Heart left ventricle (tissue), 16 donors: ENCODE measurements around the gene CMKLR1. TPM values are rescaled to one million over a fixed set of nuclear protein-coding genes. Genes with fewer than 3 reads are reported as not detected.

ENCODE experiments used
- ATAC-seq, 4 donors: fragments of 200-7000 bp; cut with Tn5 transposase; one replicate each; pipeline ENCODE4 v1.9.1; 2020 to 2022; ENCODE audit warnings: moderate library complexity in 4 of 4, mild to moderate bottlenecking in 3 of 4, moderate number of reproducible peaks in 1 of 4
- DNase-seq, 5 donors: peaks; one replicate each; pipeline ENCODE4 v3.0.0-alpha.2; 2020
- H3K27ac ChIP-seq, 12 donors: fragments of 200-600 bp; sonication (generic) in 4 of 12; one replicate each; pipeline versions ENCODE4 v1.5.0 to v1.8.0; 2016 to 2022; ENCODE audit warnings: mild to moderate bottlenecking in 2 of 12
- H3K27me3 ChIP-seq, 9 donors: fragments of 200-600 bp; sonication (generic) in 2 of 9; one replicate each; pipeline versions ENCODE4 v1.5.1 to v1.8.0; 2016 to 2022; ENCODE audit warnings: mild to moderate bottlenecking in 3 of 9
- H3K36me3 ChIP-seq, 9 donors: fragments of 200-600 bp; sonication (generic) in 2 of 9; one replicate each; pipeline versions ENCODE4 v1.5.0 to v1.8.0; 2018 to 2022; ENCODE audit warnings: mild to moderate bottlenecking in 2 of 9
- H3K4me1 ChIP-seq, 12 donors: fragments of 200-600 bp; sonication (generic) in 4 of 12; one replicate each; pipeline versions ENCODE4 v1.5.0 to v1.8.0; 2016 to 2022; ENCODE audit warnings: mild to moderate bottlenecking in 3 of 12
- H3K4me3 ChIP-seq, 12 donors: fragments of 200-600 bp; sonication (generic) in 4 of 12; one replicate each; pipeline versions ENCODE4 v1.5.0 to v1.8.0; 2017 to 2022; ENCODE audit warnings: mild to moderate bottlenecking in 9 of 12, moderate library complexity in 4 of 12
- H3K9me3 ChIP-seq, 12 donors: fragments of 200-600 bp; sonication (generic) in 4 of 12; one replicate each; pipeline versions ENCODE4 v1.5.0 to v1.8.0; 2016 to 2022; ENCODE audit warnings: mild to moderate bottlenecking in 1 of 12
- CTCF ChIP-seq, 12 donors: fragments of 200-600 bp; sonication (generic) in 4 of 12; IDR thresholded peaks; one replicate each; pipeline versions ENCODE4 v1.5.0 to v1.8.0; 2018 to 2022; ENCODE audit warnings: antibody characterized with exemption in 12 of 12, mild to moderate bottlenecking in 5 of 12
- POLR2A ChIP-seq, 2 donors: fragments of 450-650 bp; IDR thresholded peaks; one replicate each; pipeline ENCODE4 v1.6.1; 2017; ENCODE audit warnings: antibody characterized with exemption in 2 of 2, mild to moderate bottlenecking in 2 of 2, moderate library complexity in 2 of 2
- WGBS, 4 donors: extraction: QIAGEN DNeasy Blood & Tissue Kit in 2 of 4; methylation state at CpG; one replicate each; pipeline versions ENCODE4 v1.1.5 to v1.1.7; 2013 to 2018; 5-methylcytosine and 5-hydroxymethylcytosine counted together
- intact Hi-C, 10 donors: fragments of 100-400 bp; cut with DNase I; formaldehyde crosslinking; loops; one replicate each; pipeline versions ENCODE4 v1.11.1 to v1.14.2; 2022
- polyA plus RNA-seq, 2 donors: library from polyadenylated mRNA; stranded (reverse); fragments of 200-250 nt; gene quantifications; one replicate each; pipeline ENCODE4 v1.2.3, GENCODE V29; 2013
- total RNA-seq, 9 donors: library from RNA; depleted of rRNA in 2 of 9; stranded (reverse); fragments of >200 nt in 2 of 9; fragmentation: NEBNext Ultra II Directional in 3 of 9; extraction: Animal tissue kit (Norgen Biotek cat#: 25700) in 3 of 9; gene quantifications; one replicate each; pipeline versions ENCODE4 v1.1.0 to v1.2.4, GENCODE V29; 2016 to 2023
- donor health status: ischemic (EF 13 %, LVEDD 7.1; RV severe dilation, severe dysfunction).
- donor health status: healthy with polysubstance abuse.
- donor health status: DM: no; HTN: yes; CAD: no.
- donor health status: DM: no; HTN: no; CAD: no.
- donor health status: ischemic (EF 25% LVEDD 6.9; RV normal size, moderate dysfunction).
- donor health status: ischemic (EF 25% LVEDD 5.7; RV mildly dilated, moderate dysfunction).
- donor health status: healthy.
- donor health status: DM: yes; HTN: yes; CAD: no.
- donor health status: ischemic (EF 35%, LVEDD 5.7; RV mildly dilated, moderate dysfunction).
- donor health status: nonischemic (EF 11% LVEDD 7.7; RV severe dilation, severe dysfunction).
- donor health status: DM: yes; HTN: yes; CAD: no.
- donor health status: PGD.
- donor health status: ischemic (EF 29% LVEDD 5.4; RV normal size, mild dysfunction).
- donor health status: nonischemic (EF 23%, LVEDD 6.1; RV moderate dilation, normal function).

CMKLR1 gene
- total and polyA plus RNA-seq, 11 donors: 2.0 to 47.3 (median 7.0) TPM

GRCh38 chr12:108315486-108316105, 23.5 kb downstream of the CMKLR1 start:
- H3K27me3 ChIP-seq: no peaks in the 10 kb centered on the region
- DNase-seq: no peak
- 88 to 97% (median 91%) methylated on average over 4 of the region's 4 CpGs for WGBS, 4 donors
- no peak overlapping the region for H3K4me3 ChIP-seq
- TF ChIP-seq POLR2A (IDR thresholded peaks at IDR 0.05): no peak
- TF ChIP-seq CTCF (IDR thresholded peaks at IDR 0.05): no peak
- intact Hi-C loops: no loop called here
- ATAC-seq: no peak
- H3K4me1 ChIP-seq: peaks cover 5 to 87% (median 25%) of the 10 kb centered on the region in 12 donors
- H3K27ac ChIP-seq: peak overlapping the region in 7 of 12 donors; percentile 22 to 95 (median 38)
- peaks cover 0 to 7% (median 0%) of the 10 kb centered on the region in 9 donors for H3K36me3 ChIP-seq
- H3K9me3 ChIP-seq: no peaks in the 10 kb centered on the region

- Histone ChIP-seq H3K36me3 (no peaks in the 10 kb centered on the region), H3K4me1 (peaks cover 5 to 97% (median 29%) of the 10 kb centered on the region in 12 donors), H3K9me3 (no peaks in the 10 kb centered on the region), H3K27ac (peak overlapping the region; percentile 38 to 95 (median 70)), H3K27me3 (no peaks in the 10 kb centered on the region), H3K4me3 (no peak overlapping the region)
- ATAC-seq (peak; percentile 51 to 76 (median 62)), DNase-seq (peak in 4 of 5 donors; percentile 39 to 64 (median 54))
- no peak for TF ChIP-seq CTCF (IDR thresholded peaks at IDR 0.05)
- TF ChIP-seq POLR2A (IDR thresholded peaks at IDR 0.05): no peak
- intact Hi-C loops: loop anchor here in 1 of 10 donors (1.0 kb wide), 1 partner anchor 33 kb away; no protein-coding TSS in a partner anchor
- 41 to 47% (median 44%) methylated on average over 7 of the region's 7 CpGs for WGBS, 4 donors
Measured at GRCh38 chr12:108313606-108314351, 25.3 kb downstream of the CMKLR1 start.

GRCh38 chr12:108313241-108313605, 25.9 kb downstream of the CMKLR1 start:
- Histone ChIP-seq H3K9me3 (no peaks in the 10 kb centered on the region), H3K4me1 (peaks cover 5 to 97% (median 33%) of the 10 kb centered on the region in 12 donors), H3K27me3 (no peaks in the 10 kb centered on the region), H3K27ac (peak overlapping the region; percentile 38 to 95 (median 70)), H3K36me3 (peaks cover 0 to 3% (median 0%) of the 10 kb centered on the region in 9 donors), H3K4me3 (no peak overlapping the region)
- no peak for TF ChIP-seq POLR2A (IDR thresholded peaks at IDR 0.05)
- ATAC-seq: peak in 1 of 4 donors; percentile 7
- intact Hi-C loops: loop anchor here in 1 of 10 donors (1.0 kb wide), 1 partner anchor 33 kb away; no protein-coding TSS in a partner anchor
- no peak for DNase-seq
- 59 to 63% (median 62%) methylated on average over 3 of the region's 3 CpGs for WGBS, 4 donors

GRCh38 chr12:108312693-108313189, 26.4 kb downstream of the CMKLR1 start:
- ATAC-seq (peak; percentile 72 to 84 (median 81)), DNase-seq (peak; percentile 68 to 87 (median 82))
- Histone ChIP-seq H3K4me3 (no peak overlapping the region), H3K4me1 (peaks cover 5 to 97% (median 38%) of the 10 kb centered on the region in 12 donors), H3K36me3 (peaks cover 0 to 8% (median 0%) of the 10 kb centered on the region in 9 donors), H3K9me3 (no peaks in the 10 kb centered on the region), H3K27me3 (no peaks in the 10 kb centered on the region), H3K27ac (peak overlapping the region; percentile 38 to 95 (median 70))
- TF ChIP-seq CTCF (IDR thresholded peaks at IDR 0.05): no peak
- no peak for TF ChIP-seq POLR2A (IDR thresholded peaks at IDR 0.05)
- intact Hi-C loops: loop anchor here in 1 of 10 donors (1.0 kb wide), 1 partner anchor 34 kb away; no protein-coding TSS in a partner anchor
- 35 to 39% (median 37%) methylated on average over 5 of the region's 5 CpGs for WGBS, 4 donors
